SJCRH30 (cell line): ENCODE data around the gene LTBP1. TPM values are rescaled to one million over a fixed set of nuclear protein-coding genes. Genes with fewer than 3 reads are reported as not detected.
"Not testable (repeated sequence)": the region's sequence is repeated elsewhere in the genome, so short reads cannot be mapped to it uniquely, and the experiment has no call there.

Experiments used
- DNase-seq, 2 experiments: peaks; one replicate each; pipeline ENCODE4 v3.0.0-alpha.2; 2015 to 2020
- H3K27ac ChIP-seq: fragments of 250-450 bp; sonication (Bioruptor Pico); 2 replicates; pipeline ENCODE4 v1.5.1; 2020; ENCODE audit warnings: mild to moderate bottlenecking, moderate library complexity
- H3K27me3 ChIP-seq: fragments of 250-450 bp; sonication (Bioruptor Pico); 2 replicates; pipeline ENCODE4 v1.5.1; 2020; ENCODE audit warnings: mild to moderate bottlenecking, moderate library complexity
- H3K36me3 ChIP-seq: fragments of 250-450 bp; sonication (Bioruptor Pico); 2 replicates; pipeline ENCODE4 v1.5.1; 2020; ENCODE audit warnings: mild to moderate bottlenecking, moderate library complexity
- H3K4me1 ChIP-seq: fragments of 250-450 bp; sonication (Bioruptor Pico); 2 replicates; pipeline ENCODE4 v1.5.1; 2020; ENCODE audit warnings: mild to moderate bottlenecking, moderate library complexity
- H3K4me3 ChIP-seq: fragments of 250-450 bp; sonication (Bioruptor Pico); 2 replicates; pipeline ENCODE4 v1.5.1; 2020; ENCODE audit warnings: mild to moderate bottlenecking, moderate library complexity
- H3K9me3 ChIP-seq: fragments of 250-450 bp; sonication (Bioruptor Pico); replicated peaks from 2 replicates; pipeline ENCODE4 v1.5.1; 2020; ENCODE audit warnings: mild to moderate bottlenecking, moderate library complexity
- total RNA-seq: library from RNA; depleted of rRNA; stranded (reverse); fragments of >200 nt; shearing (Covaris generic); gene quantifications from 2 replicates; pipeline ENCODE4 v1.2.3, GENCODE V29; 2014

Gene LTBP1
- total RNA-seq, 1 experiment from 2014 or later: 63.1 TPM

- no peak overlapping the region for H3K27ac ChIP-seq
- H3K36me3 ChIP-seq: peaks cover under 1% of the 10 kb centered on the region; the same call in 1 of the 2 replicates
- H3K4me3 ChIP-seq: no peak overlapping the region
- H3K9me3 ChIP-seq: no peaks in the 10 kb centered on the region
- DNase-seq: no peak
- no peaks in the 10 kb centered on the region for H3K27me3 ChIP-seq
- H3K4me1 ChIP-seq: no peaks in the 10 kb centered on the region
Measured at GRCh38 chr2:33371304-33372090, 424.7 kb downstream of the LTBP1 start.

- Histone ChIP-seq H3K27me3 (no peaks in the 10 kb centered on the region), H3K36me3 (no peaks in the 10 kb centered on the region; the same call in 1 of the 2 replicates)
- peak in 1 of 2 experiments; percentile 70 for DNase-seq
Measured at GRCh38 chr2:33372940-33373553, 426.3 kb downstream of the LTBP1 start.

DNA sequence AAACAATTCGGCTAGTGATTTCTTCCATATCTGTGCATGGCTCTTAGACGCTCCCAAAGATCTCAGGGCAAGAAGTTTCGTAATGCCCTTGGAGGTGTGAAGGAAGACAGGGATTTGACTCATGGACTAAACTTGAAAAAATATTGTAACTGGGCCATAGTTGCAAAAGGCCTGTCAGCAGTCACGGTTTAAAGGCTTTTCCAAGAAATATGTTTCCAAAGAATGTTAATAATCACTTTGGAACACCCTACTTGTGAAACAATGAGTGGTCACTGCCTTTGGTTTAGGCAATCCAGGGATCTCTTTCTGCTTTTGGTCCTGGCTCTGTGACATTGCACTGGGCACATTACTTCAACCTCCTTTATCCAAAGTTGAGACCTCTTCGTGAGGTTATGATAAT, 427.2 kb downstream of the LTBP1 start:
- H3K9me3 ChIP-seq: no peaks in the 10 kb centered on the region
- peaks cover 6% of the 10 kb centered on the region for H3K4me1 ChIP-seq
- no peak overlapping the region for H3K27ac ChIP-seq
- no peaks in the 10 kb centered on the region; the same call in 1 of the 2 replicates for H3K36me3 ChIP-seq
- no peak for DNase-seq
- H3K4me3 ChIP-seq: no peak overlapping the region
- H3K27me3 ChIP-seq: no peaks in the 10 kb centered on the region

More at GRCh38 chr2:33372940-33373553, 426.3 kb downstream of the LTBP1 start:
- Histone ChIP-seq H3K27ac (no peak overlapping the region), H3K4me1 (no peaks in the 10 kb centered on the region), H3K4me3 (no peak overlapping the region), H3K9me3 (no peaks in the 10 kb centered on the region)

DNA sequence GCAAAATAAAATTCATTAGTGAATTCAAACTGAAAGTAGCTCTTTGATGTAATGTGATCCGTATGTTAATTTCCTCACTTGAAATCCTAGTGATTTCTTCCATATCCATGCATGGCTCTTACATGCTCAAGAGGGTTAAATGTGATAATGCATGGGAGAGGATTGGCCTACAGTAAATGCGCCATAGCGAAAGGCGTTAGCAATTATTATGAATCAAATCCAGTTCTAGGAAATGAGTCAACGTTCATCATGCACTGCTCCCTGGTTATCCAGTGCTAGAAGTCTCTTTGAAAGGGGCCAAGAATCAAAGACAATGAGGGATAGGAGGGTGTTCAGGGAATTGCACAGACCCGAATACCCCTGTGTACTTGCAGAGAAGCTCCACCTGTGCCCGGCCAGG, 428.3 kb downstream of the LTBP1 start:
- Histone ChIP-seq H3K4me1 (peaks cover 6% of the 10 kb centered on the region), H3K36me3 (no peaks in the 10 kb centered on the region; the same call in 1 of the 2 replicates), H3K9me3 (no peaks in the 10 kb centered on the region), H3K4me3 (no peak overlapping the region), H3K27me3 (no peaks in the 10 kb centered on the region), H3K27ac (no peak overlapping the region)
- no peak for DNase-seq

GRCh38 chr2:33377048-33377447, 430.3 kb downstream of the LTBP1 start:
- DNase-seq: no peak
- Histone ChIP-seq H3K9me3 (no peaks in the 10 kb centered on the region), H3K27me3 (no peaks in the 10 kb centered on the region), H3K36me3 (no peaks in the 10 kb centered on the region; the same call in 1 of the 2 replicates), H3K27ac (no peak overlapping the region), H3K4me3 (no peak overlapping the region), H3K4me1 (peaks cover 6% of the 10 kb centered on the region)

DNA sequence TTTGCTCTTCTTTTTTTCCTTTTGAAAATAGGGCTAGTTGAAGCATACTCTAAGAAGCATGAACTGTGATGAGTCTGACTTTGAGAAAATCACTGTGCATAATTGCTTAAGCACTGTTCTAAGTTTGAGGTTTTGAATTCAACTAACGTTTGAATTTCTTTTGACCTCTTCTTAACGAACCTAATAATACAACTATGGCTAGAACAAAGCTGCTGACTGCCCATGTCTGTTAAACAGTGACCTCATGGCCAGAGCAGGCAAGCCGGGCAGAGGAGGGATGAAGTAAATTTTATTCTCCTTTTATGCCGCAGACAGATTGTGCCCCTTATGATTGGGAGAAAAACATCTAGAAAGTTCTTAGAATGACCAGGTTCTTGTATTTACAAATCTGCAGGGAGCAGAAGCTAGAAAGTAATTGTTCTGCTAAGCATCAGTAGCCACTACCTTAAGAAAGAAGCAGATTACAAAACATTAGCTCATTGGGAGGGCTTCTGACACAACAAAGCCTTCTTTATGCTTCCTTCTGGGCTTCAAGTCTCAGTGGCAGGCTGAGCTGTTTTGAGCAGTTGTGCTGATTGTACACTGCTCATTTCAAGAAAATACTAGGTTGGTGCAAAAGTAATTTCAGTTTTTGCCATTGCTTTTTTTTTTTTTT, 431.9 kb downstream of the LTBP1 start:
- Histone ChIP-seq H3K27me3 (no peaks in the 10 kb centered on the region), H3K9me3 (no peaks in the 10 kb centered on the region), H3K4me3 (no peak overlapping the region), H3K27ac (peak overlapping the region; percentile 73), H3K36me3 (no peaks in the 10 kb centered on the region; the same call in 1 of the 2 replicates), H3K4me1 (peaks cover 6% of the 10 kb centered on the region)
- peak; percentile 45 to 73 for DNase-seq

- no peaks in the 10 kb centered on the region for H3K9me3 ChIP-seq
- H3K4me1 ChIP-seq: peaks cover 6% of the 10 kb centered on the region
- no peaks in the 10 kb centered on the region for H3K27me3 ChIP-seq
- H3K4me3 ChIP-seq: no peak overlapping the region
- no peaks in the 10 kb centered on the region; the same call in 1 of the 2 replicates for H3K36me3 ChIP-seq
- DNase-seq: peak in 1 of 2 experiments; percentile 59
- no peak overlapping the region for H3K27ac ChIP-seq
Measured at GRCh38 chr2:33380001-33380609, 433.4 kb downstream of the LTBP1 start.

- H3K4me1 ChIP-seq: peaks cover 6% of the 10 kb centered on the region
- no peak overlapping the region for H3K4me3 ChIP-seq
- no peaks in the 10 kb centered on the region for H3K27me3 ChIP-seq
- no peaks in the 10 kb centered on the region for H3K9me3 ChIP-seq
- no peaks in the 10 kb centered on the region; the same call in 1 of the 2 replicates for H3K36me3 ChIP-seq
- DNase-seq: no peak
- no peak overlapping the region for H3K27ac ChIP-seq
Measured at GRCh38 chr2:33380719-33381118, 434.0 kb downstream of the LTBP1 start.

DNA sequence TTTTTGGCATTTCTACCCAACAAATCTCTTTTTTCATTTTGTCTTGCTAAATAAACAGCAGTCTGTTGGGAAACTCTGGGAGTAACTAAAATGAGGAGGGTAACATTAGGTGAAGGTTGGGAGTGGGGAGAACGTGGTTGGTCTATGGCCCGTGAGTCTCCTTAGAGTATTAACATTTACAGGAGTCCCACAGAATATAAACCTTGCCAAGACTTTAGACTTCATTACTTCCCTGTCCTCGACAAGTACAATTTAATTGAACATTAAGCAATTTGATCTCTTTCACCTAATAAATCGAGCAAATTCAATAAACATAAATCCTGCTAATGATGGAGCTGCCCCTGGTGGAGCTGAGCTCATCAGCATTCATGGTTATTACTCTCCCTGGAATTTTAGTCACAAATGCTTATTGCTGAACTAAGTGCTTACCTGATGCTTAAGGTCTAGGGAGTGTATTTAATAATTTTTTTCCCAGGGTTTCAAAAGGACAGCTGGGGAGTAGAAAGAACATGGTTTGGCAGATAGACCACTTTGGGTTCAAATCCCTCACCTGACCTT, 434.6 kb downstream of the LTBP1 start:
- Histone ChIP-seq H3K4me3 (no peak overlapping the region), H3K27ac (no peak overlapping the region), H3K27me3 (no peaks in the 10 kb centered on the region), H3K4me1 (peaks cover 6% of the 10 kb centered on the region), H3K9me3 (no peaks in the 10 kb centered on the region), H3K36me3 (no peaks in the 10 kb centered on the region; the same call in 1 of the 2 replicates)
- no peak for DNase-seq

GRCh38 chr2:33383855-33384598, 437.3 kb downstream of the LTBP1 start:
- Histone ChIP-seq H3K4me1 (peaks cover 7% of the 10 kb centered on the region; the same call in 1 of the 2 replicates), H3K9me3 (no peaks in the 10 kb centered on the region), H3K4me3 (no peak overlapping the region), H3K36me3 (no peaks in the 10 kb centered on the region), H3K27me3 (no peaks in the 10 kb centered on the region), H3K27ac (no peak overlapping the region)
- DNase-seq: no peak

GRCh38 chr2:33384599-33384961, 437.8 kb downstream of the LTBP1 start:
- Histone ChIP-seq H3K27ac (no peak overlapping the region), H3K4me1 (peaks cover 7% of the 10 kb centered on the region; the same call in 1 of the 2 replicates), H3K9me3 (no peaks in the 10 kb centered on the region), H3K27me3 (no peaks in the 10 kb centered on the region), H3K4me3 (no peak overlapping the region), H3K36me3 (peaks cover 1% of the 10 kb centered on the region; the same call in 1 of the 2 replicates)
- no peak for DNase-seq

DNA sequence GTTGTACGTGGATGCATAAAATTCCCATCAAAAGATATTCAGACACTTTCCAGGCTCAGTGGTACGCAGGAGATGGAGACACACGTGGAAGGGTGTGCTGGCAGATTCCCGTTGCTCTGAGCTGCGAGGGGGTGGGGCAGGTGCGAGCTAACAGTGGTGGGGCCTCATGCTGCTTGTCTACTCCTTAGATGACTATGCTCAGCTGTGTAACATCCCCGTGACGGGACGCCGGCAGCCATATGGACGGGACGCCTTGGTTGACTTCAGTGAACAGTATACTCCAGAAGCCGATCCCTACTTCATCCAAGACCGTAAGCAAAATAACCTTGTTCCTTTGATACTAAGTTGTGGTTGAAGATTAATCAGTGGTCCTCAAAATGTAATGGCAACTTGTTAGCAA, 442.2 kb downstream of the LTBP1 start:
- DNase-seq: no peak
- Histone ChIP-seq H3K9me3 (peaks cover 5% of the 10 kb centered on the region; the same call in 1 of the 2 replicates), H3K4me3 (no peak overlapping the region), H3K4me1 (peaks cover 7% of the 10 kb centered on the region; the same call in 1 of the 2 replicates), H3K36me3 (peaks cover 6% of the 10 kb centered on the region; the same call in 1 of the 2 replicates), H3K27ac (no peak overlapping the region), H3K27me3 (no peaks in the 10 kb centered on the region)

DNA sequence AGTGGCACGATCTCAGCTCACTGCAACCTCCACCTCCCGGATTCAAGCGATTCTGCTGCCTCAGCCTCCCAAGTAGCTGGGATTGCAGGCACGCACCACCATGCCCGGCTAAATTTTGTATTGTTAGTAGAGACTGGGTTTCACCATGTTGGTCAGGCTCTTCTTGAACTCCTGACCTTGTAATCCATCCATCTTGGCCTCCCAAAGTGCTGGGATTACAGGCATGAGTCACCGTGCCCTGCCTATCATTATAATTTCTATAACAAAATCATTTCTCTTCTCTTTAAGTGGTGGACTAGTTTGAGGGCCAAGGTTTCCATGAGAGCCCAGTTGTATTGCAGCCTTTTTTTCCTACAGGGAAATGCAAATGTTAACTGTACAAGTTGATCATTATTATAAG, 442.9 kb downstream of the LTBP1 start:
- H3K27ac ChIP-seq, H3K27me3 ChIP-seq, H3K9me3 ChIP-seq, H3K36me3 ChIP-seq, H3K4me1 ChIP-seq, H3K4me3 ChIP-seq, DNase-seq: not testable (repeated sequence)
